Upper lobe of right lung (tissue), 1 donor: Measurements from ENCODE around the gene STING1. TPM values are rescaled to one million over a fixed set of nuclear protein-coding genes. Genes with fewer than 3 reads are reported as not detected.
A peak's percentile ranks its signal among the peaks of the same experiment; 100 is the strongest.
"Not testable (repeated sequence)": the region's sequence is repeated elsewhere in the genome, so short reads cannot be mapped to it uniquely, and the experiment has no call there.

Source experiments
- ATAC-seq: fragments of 200-7000 bp; cut with Tn5 transposase; one replicate; pipeline ENCODE4 v1.9.1; 2020; ENCODE audit warnings: mild to moderate bottlenecking, moderate library complexity
- DNase-seq: peaks from one replicate; pipeline ENCODE4 v3.0.0-alpha.2; 2020
- H3K27ac ChIP-seq: fragments of 200-600 bp; one replicate; pipeline ENCODE4 v1.8.0; 2022
- H3K27me3 ChIP-seq: fragments of 200-600 bp; one replicate; pipeline ENCODE4 v1.8.0; 2022; ENCODE audit warnings: mild to moderate bottlenecking
- H3K36me3 ChIP-seq: fragments of 200-600 bp; one replicate; pipeline ENCODE4 v1.8.0; 2022
- H3K4me1 ChIP-seq: fragments of 200-600 bp; one replicate; pipeline ENCODE4 v1.8.0; 2022
- H3K4me3 ChIP-seq: fragments of 200-600 bp; one replicate; pipeline ENCODE4 v1.8.0; 2022; ENCODE audit warnings: mild to moderate bottlenecking
- H3K9me3 ChIP-seq: fragments of 200-600 bp; one replicate; pipeline ENCODE4 v1.8.0; 2022
- CTCF ChIP-seq: fragments of 200-600 bp; IDR thresholded peaks from one replicate; pipeline ENCODE4 v1.8.0; 2022; ENCODE audit warnings: antibody characterized with exemption
- intact Hi-C: fragments of 100-400 bp; cut with DNase I; formaldehyde crosslinking; loops from one replicate; pipeline ENCODE4 v1.11.0; 2022
- total RNA-seq: library from RNA; stranded (reverse); fragmentation: NEBNext Ultra II Directional; extraction: Animal tissue kit (Norgen Biotek cat#: 25700); gene quantifications from one replicate; pipeline ENCODE4 v1.2.1, GENCODE V29; 2021
- donor health status: DM: no; HTN: yes; CAD: no; lungs with severe emphysema.

Gene STING1
- total RNA-seq, 1 donor from 2014 or later = 102 TPM

GRCh38 chr5:139513852-139514485, 31.4 kb upstream of the STING1 start:
- intact Hi-C loops = loop anchor here (5.0 kb wide), 1 partner anchor 92 kb away; no protein-coding TSS in a partner anchor
- no peak overlapping the region for H3K27ac ChIP-seq
- peaks cover 11% of the 10 kb centered on the region for H3K4me1 ChIP-seq
- no peaks in the 10 kb centered on the region for H3K36me3 ChIP-seq
- DNase-seq = no peak
- H3K4me3 ChIP-seq = no peak overlapping the region
- ATAC-seq = no peak
- H3K9me3 ChIP-seq = no peaks in the 10 kb centered on the region
- no peak for TF ChIP-seq CTCF
- no peaks in the 10 kb centered on the region for H3K27me3 ChIP-seq

DNA sequence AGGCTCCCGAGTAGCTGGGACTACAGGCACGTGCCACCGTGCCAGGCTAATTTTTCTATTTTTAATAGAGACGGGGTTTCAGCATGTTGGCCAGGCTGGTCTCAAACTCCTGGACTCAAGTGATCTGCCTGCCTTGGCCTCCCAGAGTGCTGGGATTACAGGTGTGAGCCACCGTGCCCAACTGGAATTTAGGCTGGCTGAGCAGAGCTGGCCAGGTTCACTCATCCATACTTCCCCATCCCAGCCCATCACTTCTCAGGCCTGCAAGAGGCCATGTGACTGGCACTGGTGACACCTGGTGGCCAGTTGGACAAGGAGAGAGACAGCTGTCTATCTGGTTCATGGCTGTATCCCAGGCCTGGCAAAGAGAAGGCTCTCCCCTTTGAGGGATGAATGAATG, 30.9 kb upstream of the STING1 start:
- H3K27ac ChIP-seq, H3K36me3 ChIP-seq, H3K9me3 ChIP-seq, H3K4me1 ChIP-seq, H3K27me3 ChIP-seq, H3K4me3 ChIP-seq: not testable (repeated sequence)
- intact Hi-C loops = loop anchor here (5.0 kb wide), 1 partner anchor 91 kb away; no protein-coding TSS in a partner anchor
- ATAC-seq (peak; percentile 92), DNase-seq (peak; percentile 89)
- peak; percentile 79 for TF ChIP-seq CTCF

- Histone ChIP-seq H3K9me3 (no peaks in the 10 kb centered on the region), H3K27ac (no peak overlapping the region), H3K36me3 (no peaks in the 10 kb centered on the region), H3K4me1 (peaks cover 5% of the 10 kb centered on the region), H3K4me3 (no peak overlapping the region), H3K27me3 (no peaks in the 10 kb centered on the region)
- ATAC-seq (no peak), DNase-seq (no peak)
- no peak for TF ChIP-seq CTCF
- intact Hi-C loops = loop anchor here (5.0 kb wide), 1 partner anchor 91 kb away; no protein-coding TSS in a partner anchor
Observed at GRCh38 chr5:139512786-139513390, 30.3 kb upstream of the STING1 start.

- intact Hi-C loops, H3K27me3 ChIP-seq, H3K4me3 ChIP-seq: not testable (repeated sequence)
Observed at GRCh38 chr5:139504722-139505121, 22.2 kb upstream of the STING1 start.

DNA sequence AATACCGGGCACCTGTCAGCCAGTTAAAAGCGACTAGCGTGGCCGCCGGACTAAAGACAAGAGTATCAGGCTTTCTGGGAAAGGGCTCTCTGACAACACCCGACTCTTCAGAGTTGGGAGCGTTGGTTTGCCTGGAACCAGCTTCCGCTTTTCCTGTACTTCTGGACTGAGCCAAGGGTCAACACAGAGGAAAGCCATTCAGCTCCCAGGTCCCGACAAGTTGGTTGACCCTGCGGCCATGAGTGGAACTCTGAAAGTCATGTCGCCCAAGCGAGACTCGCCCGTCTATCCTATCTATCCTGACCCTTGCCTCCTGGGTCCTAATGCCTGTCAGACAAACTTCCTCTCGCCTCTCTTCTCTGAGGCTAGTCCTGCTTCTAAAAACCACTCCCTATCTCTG, 21.3 kb upstream of the STING1 start:
- ATAC-seq, H3K4me3 ChIP-seq, DNase-seq, H3K9me3 ChIP-seq, H3K4me1 ChIP-seq, H3K27me3 ChIP-seq, intact Hi-C loops, H3K27ac ChIP-seq, H3K36me3 ChIP-seq: not testable (repeated sequence)

More at GRCh38 chr5:139504722-139505121, 22.2 kb upstream of the STING1 start:
- not testable (repeated sequence) for H3K4me1 ChIP-seq, DNase-seq, ATAC-seq, H3K9me3 ChIP-seq, H3K27ac ChIP-seq, H3K36me3 ChIP-seq

GRCh38 chr5:139503036-139503817, 20.7 kb upstream of the STING1 start:
- intact Hi-C loops, H3K9me3 ChIP-seq, H3K4me3 ChIP-seq, H3K27me3 ChIP-seq, H3K27ac ChIP-seq, H3K36me3 ChIP-seq, H3K4me1 ChIP-seq, ATAC-seq, DNase-seq: not testable (repeated sequence)

DNA sequence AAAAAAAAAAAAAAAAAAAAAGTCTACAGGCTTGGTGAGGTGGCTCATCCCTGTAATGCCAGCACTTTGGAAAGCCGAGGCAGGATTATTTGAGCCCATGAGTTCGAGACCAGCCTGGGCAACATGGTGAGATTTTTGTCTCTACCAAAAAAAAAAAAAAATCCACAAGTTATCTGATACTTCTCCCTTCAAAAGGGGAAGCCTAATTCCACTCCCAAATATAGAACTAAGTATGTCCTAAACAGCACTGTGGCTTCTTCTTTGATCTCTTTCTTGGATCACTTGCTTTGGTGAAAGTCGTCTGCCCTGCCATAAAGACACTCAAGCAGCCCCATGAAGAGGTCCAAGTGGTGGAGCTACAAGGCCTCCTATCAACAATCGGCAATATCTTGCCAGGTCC, 18.8 kb upstream of the STING1 start:
- intact Hi-C loops = no loop called here
- no peak overlapping the region for H3K27ac ChIP-seq
- peak; percentile 43 for ATAC-seq

More for the DNA sequence above, 18.8 kb upstream of the STING1 start:
- Histone ChIP-seq H3K27me3 (no peaks in the 10 kb centered on the region), H3K36me3 (no peaks in the 10 kb centered on the region), H3K4me1 (no peaks in the 10 kb centered on the region), H3K4me3 (no peak overlapping the region), H3K9me3 (no peaks in the 10 kb centered on the region)
- no peak for TF ChIP-seq CTCF
- DNase-seq = no peak
